Esophagus muscularis mucosa (tissue), 4 donors: Measurements from ENCODE around the gene TRPV6. TPM values are rescaled to one million over a fixed set of nuclear protein-coding genes. Genes with fewer than 3 reads are reported as not detected.

Experiments used
- DNase-seq: peaks from one replicate; pipeline ENCODE4 v3.0.0-alpha.2; 2017; ENCODE audit errors: extremely low spot score
- H3K27ac ChIP-seq, 4 donors: fragments of 200-600 bp; sonication (generic); replicated peaks in 1 of 4; 1 replicate in 3 of 4; 2 replicates in 1 of 4; pipeline ENCODE4 v1.5.1; 2016 to 2019; ENCODE audit warnings: mild to moderate bottlenecking in 1 of 4
- H3K27me3 ChIP-seq, 4 donors: fragments of 200-600 bp; sonication (generic); one replicate each; pipeline versions ENCODE4 v1.5.1 to v1.6.0; 2016 to 2019
- H3K36me3 ChIP-seq, 4 donors: fragments of 200-600 bp; sonication (generic); one replicate each; pipeline ENCODE4 v1.5.1; 2016 to 2019
- H3K4me1 ChIP-seq, 4 donors: fragments of 200-600 bp; sonication (generic); one replicate each; pipeline ENCODE4 v1.5.1; 2016 to 2019
- H3K4me3 ChIP-seq, 4 donors: fragments of 200-600 bp; sonication (generic); 1 replicate in 2 of 4; 2 replicates in 2 of 4; pipeline ENCODE4 v1.5.1; 2016 to 2019; ENCODE audit warnings: mild to moderate bottlenecking in 4 of 4, moderate library complexity in 1 of 4
- H3K9me3 ChIP-seq, 4 donors: fragments of 200-600 bp; sonication (generic); 1 replicate in 3 of 4; 2 replicates in 1 of 4; pipeline ENCODE4 v1.5.1; 2016 to 2019
- CTCF ChIP-seq, 3 experiments: fragments of 200-600 bp in 2 of 3; fragments of 450-650 bp in 1 of 3; sonication (generic) in 2 of 3; IDR thresholded peaks; one replicate each; pipeline ENCODE4 v1.5.1; 2017 to 2019; ENCODE audit warnings: antibody characterized with exemption in 3 of 3, mild to moderate bottlenecking in 2 of 3, moderate library complexity in 1 of 3
- EP300 ChIP-seq: sonication (generic); formaldehyde crosslinking; IDR thresholded peaks from one replicate; pipeline ENCODE4 v1.6.1; 2017; ENCODE audit warnings: antibody characterized with exemption
- POLR2A ChIP-seq: fragments of 450-650 bp; IDR thresholded peaks from one replicate; pipeline ENCODE4 v1.6.1; 2017; ENCODE audit warnings: antibody characterized with exemption, moderate library complexity, mild to moderate bottlenecking, low read depth
- POLR2AphosphoS5 ChIP-seq, 2 donors: sonication (generic); formaldehyde crosslinking; IDR thresholded peaks; one replicate each; pipeline ENCODE4 v1.6.1; 2017; ENCODE audit warnings: antibody characterized with exemption in 2 of 2
- WGBS: methylation state at CpG from one replicate; pipeline ENCODE4 v1.1.5; 2018; 5-methylcytosine and 5-hydroxymethylcytosine counted together
- intact Hi-C: fragments of 100-400 bp; cut with DNase I; formaldehyde crosslinking; loops from one replicate; pipeline ENCODE4 v1.15.1; 2023
- total RNA-seq, 4 donors: library from RNA; depleted of rRNA; stranded (reverse); fragments of >200 nt; gene quantifications; one replicate each; pipeline versions ENCODE4 v1.1.0 to v1.2.1, GENCODE V29; 2016

TRPV6 gene
- total RNA-seq: not detected

- Histone ChIP-seq H3K27ac (no peak within 1 kb of the TSS), H3K9me3 (no peaks in the 10 kb centered on the region), H3K4me1 (no peaks in the 10 kb centered on the region), H3K36me3 (no peaks in the 10 kb centered on the region), H3K4me3 (no peak within 1 kb of the TSS), H3K27me3 (peaks cover 0 to 56% (median 0%) of the 10 kb centered on the region in 4 donors)
- WGBS: 60% methylated on average over 10 of the region's 16 CpGs
- TF ChIP-seq EP300: no peak
- TF ChIP-seq CTCF (IDR thresholded peaks at IDR 0.05): no peak
- no peak for TF ChIP-seq POLR2A
- no peak for TF ChIP-seq POLR2AphosphoS5 (IDR thresholded peaks at IDR 0.05)
- DNase-seq: no peak
- intact Hi-C loops: no loop called here
Measured at GRCh38 chr7:142885311-142886230, at the start of gene TRPV6. Gene TRPV6, minus strand, starts transcription at chr7:142885745.

DNA sequence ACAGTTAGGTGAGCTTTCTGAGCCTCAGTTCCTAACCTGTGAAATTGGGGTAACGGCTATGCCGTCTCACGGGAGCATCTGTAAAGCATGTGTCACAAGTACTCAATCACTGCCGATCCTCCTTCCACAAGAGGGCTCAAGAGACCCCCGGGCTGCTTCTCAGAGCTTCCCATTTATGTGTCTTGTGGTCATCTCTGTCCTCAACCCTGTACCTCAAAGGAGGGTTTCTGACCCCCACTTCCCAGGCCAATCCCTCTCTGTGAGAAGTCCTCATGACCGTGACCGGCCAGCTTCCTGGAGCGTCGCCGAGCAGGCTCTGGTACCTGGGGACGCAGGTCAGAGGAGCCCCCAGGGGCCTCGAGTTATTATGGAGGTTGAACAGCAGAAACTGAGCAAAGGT, 48.5 kb upstream of the TRPV6 start:
- no peak for TF ChIP-seq CTCF (IDR thresholded peaks at IDR 0.05)
- TF ChIP-seq EP300: no peak
- no peak for TF ChIP-seq POLR2A
- TF ChIP-seq POLR2AphosphoS5 (IDR thresholded peaks at IDR 0.05): no peak
- Histone ChIP-seq H3K4me1 (no peaks in the 10 kb centered on the region), H3K9me3 (no peaks in the 10 kb centered on the region), H3K27ac (no peak overlapping the region), H3K27me3 (no peaks in the 10 kb centered on the region), H3K4me3 (no peak overlapping the region), H3K36me3 (no peaks in the 10 kb centered on the region)
- 71% methylated on average over 12 of the region's 12 CpGs for WGBS
- intact Hi-C loops: no loop called here
- no peak for DNase-seq

- no peaks in the 10 kb centered on the region for H3K36me3 ChIP-seq
- H3K9me3 ChIP-seq: no peaks in the 10 kb centered on the region
- TF ChIP-seq CTCF (IDR thresholded peaks at IDR 0.05) (no peak), POLR2A (no peak), POLR2AphosphoS5 (IDR thresholded peaks at IDR 0.05) (no peak), EP300 (no peak)
- H3K4me3 ChIP-seq: no peak within 1 kb of the TSS
- no peak within 1 kb of the TSS for H3K27ac ChIP-seq
- DNase-seq: no peak
- H3K4me1 ChIP-seq: no peaks in the 10 kb centered on the region
- intact Hi-C loops: no loop called here
- WGBS: 74% methylated on average over 4 of the region's 4 CpGs
- no peaks in the 10 kb centered on the region for H3K27me3 ChIP-seq
Measured at GRCh38 chr7:142933624-142934023, 48.1 kb upstream of the TRPV6 start, which contains the start of gene TRPV5. Gene TRPV5, minus strand, starts transcription at chr7:142933746. Its CDS starts 287 bp downstream, at chr7:142933459.

DNA sequence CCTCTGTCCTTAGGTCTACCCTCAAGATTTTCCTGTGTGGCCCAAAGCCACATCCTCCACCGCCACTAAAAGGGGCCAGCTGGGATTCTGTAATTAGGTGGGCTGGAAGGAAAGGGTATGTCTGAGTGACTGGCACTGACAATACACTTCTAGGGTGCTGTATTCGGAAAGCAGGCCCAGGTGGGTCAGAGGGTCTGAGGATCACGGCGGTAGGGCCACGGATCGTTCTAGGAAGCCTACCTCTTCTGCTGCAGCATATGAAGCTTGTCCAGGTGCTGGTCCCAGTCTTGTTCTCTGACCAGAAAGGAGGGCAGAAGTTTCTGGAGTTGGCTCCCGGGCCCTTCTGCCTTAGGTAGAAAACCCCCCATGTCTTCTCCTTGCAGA, 47.5 kb upstream of the TRPV6 start:
- DNase-seq: no peak
- Histone ChIP-seq H3K27me3 (no peaks in the 10 kb centered on the region), H3K4me3 (no peak overlapping the region), H3K27ac (no peak overlapping the region), H3K36me3 (no peaks in the 10 kb centered on the region), H3K4me1 (no peaks in the 10 kb centered on the region), H3K9me3 (no peaks in the 10 kb centered on the region)
- intact Hi-C loops: no loop called here
- TF ChIP-seq EP300: no peak
- no peak for TF ChIP-seq POLR2AphosphoS5 (IDR thresholded peaks at IDR 0.05)
- no peak for TF ChIP-seq CTCF (IDR thresholded peaks at IDR 0.05)
- TF ChIP-seq POLR2A: no peak
- WGBS: 87% methylated on average over 7 of the region's 7 CpGs
